ENCODE measurements around the gene HNRNPF. TPM values are rescaled to one million over a fixed set of nuclear protein-coding genes. Genes with fewer than 3 reads are reported as not detected.

Gene HNRNPF
- total and polyA plus RNA-seq, 12 donors = 26.4 to 113 (median 74.3) TPM

GRCh38 chr10:43342279-43343125, 66.5 kb downstream of the HNRNPF start:
- no peak overlapping the region for H3K4me3 ChIP-seq
- no peaks in the 10 kb centered on the region for H3K36me3 ChIP-seq
- intact Hi-C loops (cut with DNase I) = loop anchor here in 2 of 10 donors (10.0 kb wide), 2 partner anchors 48 to 138 kb away; no protein-coding TSS in a partner anchor
- H3K9me3 ChIP-seq = no peaks in the 10 kb centered on the region
- DNase-seq (no peak), ATAC-seq (no peak)
- WGBS, 2 donors = 88% methylated on average over 45 to 49 of the region's 49 CpGs
- peaks cover 0 to 25% (median 17%) of the 10 kb centered on the region in 7 donors for H3K27me3 ChIP-seq
- peaks cover 0 to 4% (median 0%) of the 10 kb centered on the region in 9 donors for H3K4me1 ChIP-seq
- H3K27ac ChIP-seq = no peak overlapping the region
- TF ChIP-seq, protein P1, sequence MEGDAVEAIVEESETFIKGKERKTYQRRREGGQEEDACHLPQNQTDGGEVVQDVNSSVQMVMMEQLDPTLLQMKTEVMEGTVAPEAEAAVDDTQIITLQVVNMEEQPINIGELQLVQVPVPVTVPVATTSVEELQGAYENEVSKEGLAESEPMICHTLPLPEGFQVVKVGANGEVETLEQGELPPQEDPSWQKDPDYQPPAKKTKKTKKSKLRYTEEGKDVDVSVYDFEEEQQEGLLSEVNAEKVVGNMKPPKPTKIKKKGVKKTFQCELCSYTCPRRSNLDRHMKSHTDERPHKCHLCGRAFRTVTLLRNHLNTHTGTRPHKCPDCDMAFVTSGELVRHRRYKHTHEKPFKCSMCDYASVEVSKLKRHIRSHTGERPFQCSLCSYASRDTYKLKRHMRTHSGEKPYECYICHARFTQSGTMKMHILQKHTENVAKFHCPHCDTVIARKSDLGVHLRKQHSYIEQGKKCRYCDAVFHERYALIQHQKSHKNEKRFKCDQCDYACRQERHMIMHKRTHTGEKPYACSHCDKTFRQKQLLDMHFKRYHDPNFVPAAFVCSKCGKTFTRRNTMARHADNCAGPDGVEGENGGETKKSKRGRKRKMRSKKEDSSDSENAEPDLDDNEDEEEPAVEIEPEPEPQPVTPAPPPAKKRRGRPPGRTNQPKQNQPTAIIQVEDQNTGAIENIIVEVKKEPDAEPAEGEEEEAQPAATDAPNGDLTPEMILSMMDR (IDR thresholded peaks at IDR 0.05) = no peak

- Histone ChIP-seq H3K27me3 (peaks cover 0 to 31% (median 20%) of the 10 kb centered on the region in 7 donors), H3K36me3 (no peaks in the 10 kb centered on the region), H3K4me1 (peaks cover 0 to 4% (median 0%) of the 10 kb centered on the region in 9 donors), H3K4me3 (no peak overlapping the region), H3K27ac (no peak overlapping the region), H3K9me3 (no peaks in the 10 kb centered on the region)
- WGBS, 2 donors = 80 to 90% methylated on average over 7 of the region's 7 CpGs
- TF ChIP-seq, protein P1 (IDR thresholded peaks at IDR 0.05) = no peak
- intact Hi-C loops (cut with DNase I) = loop anchor here in 2 of 10 donors (10.0 kb wide), 2 partner anchors 47 to 137 kb away; no protein-coding TSS in a partner anchor
- DNase-seq (no peak), ATAC-seq (no peak)
These were observed 67.5 kb downstream of the HNRNPF start for GRCh38 chr10:43341450-43341849.

GRCh38 chr10:43340619-43341018, 68.4 kb downstream of the HNRNPF start:
- Histone ChIP-seq H3K27me3 (peaks cover 0 to 36% (median 29%) of the 10 kb centered on the region in 7 donors), H3K36me3 (no peaks in the 10 kb centered on the region), H3K9me3 (no peaks in the 10 kb centered on the region), H3K4me3 (no peak overlapping the region), H3K27ac (no peak overlapping the region), H3K4me1 (peaks cover 0 to 4% (median 0%) of the 10 kb centered on the region in 9 donors)
- ATAC-seq = peak in 1 of 8 donors; percentile 56
- DNase-seq = no peak
- TF ChIP-seq, protein P1 (IDR thresholded peaks at IDR 0.05) = no peak
- intact Hi-C loops (cut with DNase I) = loop anchor here in 2 of 10 donors (10.0 kb wide), 2 partner anchors 46 to 136 kb away; no protein-coding TSS in a partner anchor
- 64 to 68% methylated on average over 9 of the region's 9 CpGs for WGBS, 2 donors

DNA sequence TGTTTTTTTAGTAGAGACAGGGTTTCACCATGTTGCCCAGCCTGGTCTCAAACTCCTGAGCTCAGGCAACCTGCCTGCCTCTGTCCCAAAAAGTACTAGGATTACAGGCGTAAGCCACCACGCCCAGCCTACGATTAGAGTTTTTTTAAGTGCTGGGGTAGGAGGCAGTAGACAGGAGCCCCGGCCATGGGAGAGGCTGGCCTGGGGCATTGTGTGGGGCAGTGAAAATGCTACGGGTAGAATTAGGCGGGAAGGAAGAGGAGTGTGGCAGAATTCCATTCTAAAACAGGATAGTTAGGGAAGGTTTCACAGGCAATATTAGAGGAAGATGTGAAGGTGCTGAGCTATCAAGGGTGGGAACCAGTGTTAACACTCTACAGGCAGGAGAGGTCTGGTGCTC, 68.9 kb downstream of the HNRNPF start:
- H3K4me3 ChIP-seq = no peak overlapping the region
- TF ChIP-seq, protein P1 (IDR thresholded peaks at IDR 0.05) = no peak
- no peak for ATAC-seq
- H3K36me3 ChIP-seq = no peaks in the 10 kb centered on the region
- no peak overlapping the region for H3K27ac ChIP-seq
- DNase-seq = no peak
- WGBS, 2 donors = 79 to 83% methylated on average over 6 of the region's 6 CpGs
- intact Hi-C loops (cut with DNase I) = loop anchor here in 2 of 10 donors (10.0 kb wide), 2 partner anchors 45 to 135 kb away; no protein-coding TSS in a partner anchor
- H3K4me1 ChIP-seq = peaks cover 0 to 4% (median 0%) of the 10 kb centered on the region in 9 donors
- H3K27me3 ChIP-seq = peaks cover 0 to 39% (median 30%) of the 10 kb centered on the region in 7 donors
- no peaks in the 10 kb centered on the region for H3K9me3 ChIP-seq
